Testis (tissue), 3 donors: Measurements from ENCODE around the gene MAP1S. TPM values are rescaled to one million over a fixed set of nuclear protein-coding genes. Genes with fewer than 3 reads are reported as not detected.

Experiments used
- DNase-seq: peaks from one replicate; pipeline ENCODE4 v3.0.0-alpha.2; 2019
- H3K27ac ChIP-seq, 2 donors: fragments of 200-600 bp; sonication (generic); one replicate each; pipeline ENCODE4 v1.5.1; 2019
- H3K27me3 ChIP-seq: fragments of 200-600 bp; sonication (generic); one replicate; pipeline ENCODE4 v1.5.1; 2019
- H3K36me3 ChIP-seq: fragments of 200-600 bp; sonication (generic); one replicate; pipeline ENCODE4 v1.5.1; 2017; ENCODE audit warnings: low read depth; ENCODE audit errors: missing control alignments
- H3K4me1 ChIP-seq: fragments of 200-600 bp; sonication (generic); one replicate; pipeline ENCODE4 v1.5.1; 2019
- H3K4me3 ChIP-seq, 2 donors: fragments of 200-600 bp; sonication (generic); one replicate each; pipeline ENCODE4 v1.5.1; 2017 to 2019
- H3K9me3 ChIP-seq: fragments of 200-600 bp; sonication (generic); one replicate; pipeline ENCODE4 v1.5.1; 2017
- CTCF ChIP-seq, 3 experiments: fragments of 450-650 bp in 2 of 3; fragments of 200-600 bp in 1 of 3; sonication (generic) in 1 of 3; IDR thresholded peaks; one replicate each; pipeline ENCODE4 v1.5.1; 2016 to 2019; ENCODE audit warnings: antibody characterized with exemption in 3 of 3, mild to moderate bottlenecking in 2 of 3, moderate library complexity in 1 of 3
- POLR2A ChIP-seq: fragments of 450-650 bp; IDR thresholded peaks from one replicate; pipeline ENCODE4 v1.6.1; 2017; ENCODE audit warnings: antibody characterized with exemption, mild to moderate bottlenecking, moderate library complexity
- WGBS, 2 donors: methylation state at CpG; one replicate each; pipeline ENCODE4 v1.1.5; 2018; 5-methylcytosine and 5-hydroxymethylcytosine counted together
- intact Hi-C: fragments of 100-400 bp; cut with DNase I; formaldehyde crosslinking; loops from one replicate; pipeline ENCODE4 v1.15.1; 2023; ENCODE audit warnings: low total_unique reads
- polyA plus RNA-seq: library from polyadenylated mRNA; stranded (reverse); fragments of 350-450 nt; fragmentation: Illumina TruSeq; extraction: RNeasy Lipid Tissue Mini Kit (QIAGEN cat#74804); gene quantifications from one replicate; pipeline ENCODE4 v1.2.3, GENCODE V29; 2014; ENCODE audit warnings: low read depth, low replicate concordance; ENCODE audit not compliant: insufficient read depth
- total RNA-seq, 2 donors: library from RNA; depleted of rRNA; stranded (reverse); fragments of >200 nt; gene quantifications; one replicate each; pipeline ENCODE4 v1.2.3, GENCODE V29; 2016

MAP1S gene
- total and polyA plus RNA-seq, 3 donors from 2014 or later: 95.5 to 123 (median 106) TPM

- Histone ChIP-seq H3K4me1 (no peaks in the 10 kb centered on the region), H3K9me3 (no peaks in the 10 kb centered on the region), H3K27me3 (no peaks in the 10 kb centered on the region), H3K27ac (no peak overlapping the region), H3K4me3 (no peak overlapping the region), H3K36me3 (no peaks in the 10 kb centered on the region)
- TF ChIP-seq CTCF (IDR thresholded peaks at IDR 0.05) (no peak), POLR2A (no peak)
- intact Hi-C loops: no loop called here
- 65 to 66% methylated on average over 7 of the region's 7 CpGs for WGBS, 2 donors
- no peak for DNase-seq
These were observed 18.4 kb downstream of the MAP1S start for GRCh38 chr19:17737690-17738153.

GRCh38 chr19:17739121-17739875 lies 20.0 kb downstream of the MAP1S start:
- Histone ChIP-seq H3K4me1 (no peaks in the 10 kb centered on the region), H3K9me3 (no peaks in the 10 kb centered on the region), H3K4me3 (no peak overlapping the region), H3K27ac (no peak overlapping the region), H3K36me3 (no peaks in the 10 kb centered on the region), H3K27me3 (no peaks in the 10 kb centered on the region)
- no peak for TF ChIP-seq POLR2A
- no peak for TF ChIP-seq CTCF (IDR thresholded peaks at IDR 0.05)
- no peak for DNase-seq
- intact Hi-C loops: no loop called here
- WGBS, 2 donors: 45 to 61% methylated on average over 17 to 18 of the region's 18 CpGs

- Histone ChIP-seq H3K4me3 (no peak overlapping the region), H3K36me3 (no peaks in the 10 kb centered on the region), H3K27ac (no peak overlapping the region), H3K9me3 (no peaks in the 10 kb centered on the region), H3K27me3 (no peaks in the 10 kb centered on the region), H3K4me1 (no peaks in the 10 kb centered on the region)
- TF ChIP-seq POLR2A (no peak), CTCF (IDR thresholded peaks at IDR 0.05) (no peak)
- intact Hi-C loops: no loop called here
- DNase-seq: no peak
- 89 to 100% methylated on average over 2 of the region's 2 CpGs for WGBS, 2 donors
These were observed 22.2 kb downstream of the MAP1S start for GRCh38 chr19:17741456-17741855.

GRCh38 chr19:17743874-17744580 lies 24.7 kb downstream of the MAP1S start:
- TF ChIP-seq CTCF (IDR thresholded peaks at IDR 0.05): no peak
- TF ChIP-seq POLR2A: no peak
- H3K27me3 ChIP-seq: no peaks in the 10 kb centered on the region
- no peak for DNase-seq
- H3K9me3 ChIP-seq: no peaks in the 10 kb centered on the region
- WGBS, 2 donors: 88 to 93% methylated on average over 6 of the region's 6 CpGs
- H3K36me3 ChIP-seq: no peaks in the 10 kb centered on the region
- no peak overlapping the region for H3K27ac ChIP-seq
- H3K4me1 ChIP-seq: no peaks in the 10 kb centered on the region
- intact Hi-C loops: no loop called here
- no peak overlapping the region for H3K4me3 ChIP-seq
